ENCODE measurements around the gene TLX1.
"Not testable (repeated sequence)": the region's sequence is repeated elsewhere in the genome, so short reads cannot be mapped to it uniquely, and the experiment has no call there.

The TLX1 gene

GRCh38 chr10:101146392-101147251 is 15.5 kb downstream of the TLX1 start:
- no peak for DNase-seq (ENCODE audit: low read depth in 2 of 2, low spot score in 1 of 2)

- DNase-seq (ENCODE audit: low read depth in 2 of 2, low spot score in 1 of 2) = no peak
Measured at GRCh38 chr10:101151395-101151794, 20.3 kb downstream of the TLX1 start.

GRCh38 chr10:101152316-101152715 is 21.2 kb downstream of the TLX1 start:
- DNase-seq (ENCODE audit: low read depth in 2 of 2, low spot score in 1 of 2) = no peak

- DNase-seq (ENCODE audit: low read depth in 2 of 2, low spot score in 1 of 2) = not testable (repeated sequence)
Measured at GRCh38 chr10:101154506-101154905, 23.4 kb downstream of the TLX1 start.

- DNase-seq (ENCODE audit: low read depth in 2 of 2, low spot score in 1 of 2) = no peak
Measured at GRCh38 chr10:101155896-101156295, 24.8 kb downstream of the TLX1 start.

GRCh38 chr10:101157756-101158458 is 26.8 kb downstream of the TLX1 start:
- no peak for DNase-seq (ENCODE audit: low read depth in 2 of 2, low spot score in 1 of 2)

- no peak for DNase-seq (ENCODE audit: low read depth in 2 of 2, low spot score in 1 of 2)
Measured at GRCh38 chr10:101158459-101159058, 27.5 kb downstream of the TLX1 start.

GRCh38 chr10:101161494-101162299 is 30.6 kb downstream of the TLX1 start:
- peak; percentile 50 to 54 for DNase-seq (ENCODE audit: low read depth in 2 of 2, low spot score in 1 of 2)

- DNase-seq (ENCODE audit: low read depth in 2 of 2, low spot score in 1 of 2) = no peak
Measured at GRCh38 chr10:101162677-101163076, 31.6 kb downstream of the TLX1 start.

GRCh38 chr10:101164020-101164419 is 32.9 kb downstream of the TLX1 start:
- DNase-seq (ENCODE audit: low read depth in 2 of 2, low spot score in 1 of 2) = no peak

GRCh38 chr10:101165736-101166135 is 34.6 kb downstream of the TLX1 start:
- DNase-seq (ENCODE audit: low read depth in 2 of 2, low spot score in 1 of 2) = no peak

- DNase-seq (ENCODE audit: low read depth in 2 of 2, low spot score in 1 of 2) = no peak
Measured at GRCh38 chr10:101166430-101166829, 35.3 kb downstream of the TLX1 start.

- DNase-seq (ENCODE audit: low read depth in 2 of 2, low spot score in 1 of 2) = no peak
Measured at GRCh38 chr10:101172741-101173140, 41.6 kb downstream of the TLX1 start.

GRCh38 chr10:101174319-101174718 is 43.2 kb downstream of the TLX1 start:
- DNase-seq (ENCODE audit: low read depth in 2 of 2, low spot score in 1 of 2) = no peak

- DNase-seq (ENCODE audit: low read depth in 2 of 2, low spot score in 1 of 2) = no peak
Measured at GRCh38 chr10:101176577-101176976, 45.5 kb downstream of the TLX1 start.

- DNase-seq (ENCODE audit: low read depth in 2 of 2, low spot score in 1 of 2) = no peak
Measured at GRCh38 chr10:101182936-101183335, 51.8 kb downstream of the TLX1 start.

GRCh38 chr10:101183458-101184183 is 52.5 kb downstream of the TLX1 start:
- DNase-seq (ENCODE audit: low read depth in 2 of 2, low spot score in 1 of 2) = no peak
